Sigmoid colon (tissue), 4 donors: ENCODE results near the gene IL2RA.

ENCODE experiments used
- EP300 ChIP-seq, 4 donors: sonication (generic); formaldehyde crosslinking; IDR thresholded peaks; one replicate each; pipeline ENCODE4 v1.6.1; 2017; ENCODE audit warnings: antibody characterized with exemption in 4 of 4
- POLR2A ChIP-seq, 2 donors: fragments of 450-650 bp; IDR thresholded peaks; one replicate each; pipeline ENCODE4 v1.6.1; 2016; ENCODE audit warnings: antibody characterized with exemption in 2 of 2, mild to moderate bottlenecking in 2 of 2, moderate library complexity in 2 of 2
- POLR2AphosphoS5 ChIP-seq, 4 donors: sonication (generic); formaldehyde crosslinking; IDR thresholded peaks; one replicate each; pipeline ENCODE4 v1.6.1; 2017; ENCODE audit warnings: antibody characterized with exemption in 4 of 4
- TF ChIP-seq, protein P1 (sequence below), 4 experiments: fragments of 450-650 bp in 3 of 4; fragments of 200-600 bp in 1 of 4; IDR thresholded peaks; one replicate each; pipeline ENCODE4 v1.5.1; 2016 to 2019; ENCODE audit warnings: antibody characterized with exemption in 4 of 4, mild to moderate bottlenecking in 3 of 4, moderate library complexity in 2 of 4

GRCh38 chr10:6035931-6036575, 26.1 kb downstream of the IL2RA start:
- TF ChIP-seq, protein P1, sequence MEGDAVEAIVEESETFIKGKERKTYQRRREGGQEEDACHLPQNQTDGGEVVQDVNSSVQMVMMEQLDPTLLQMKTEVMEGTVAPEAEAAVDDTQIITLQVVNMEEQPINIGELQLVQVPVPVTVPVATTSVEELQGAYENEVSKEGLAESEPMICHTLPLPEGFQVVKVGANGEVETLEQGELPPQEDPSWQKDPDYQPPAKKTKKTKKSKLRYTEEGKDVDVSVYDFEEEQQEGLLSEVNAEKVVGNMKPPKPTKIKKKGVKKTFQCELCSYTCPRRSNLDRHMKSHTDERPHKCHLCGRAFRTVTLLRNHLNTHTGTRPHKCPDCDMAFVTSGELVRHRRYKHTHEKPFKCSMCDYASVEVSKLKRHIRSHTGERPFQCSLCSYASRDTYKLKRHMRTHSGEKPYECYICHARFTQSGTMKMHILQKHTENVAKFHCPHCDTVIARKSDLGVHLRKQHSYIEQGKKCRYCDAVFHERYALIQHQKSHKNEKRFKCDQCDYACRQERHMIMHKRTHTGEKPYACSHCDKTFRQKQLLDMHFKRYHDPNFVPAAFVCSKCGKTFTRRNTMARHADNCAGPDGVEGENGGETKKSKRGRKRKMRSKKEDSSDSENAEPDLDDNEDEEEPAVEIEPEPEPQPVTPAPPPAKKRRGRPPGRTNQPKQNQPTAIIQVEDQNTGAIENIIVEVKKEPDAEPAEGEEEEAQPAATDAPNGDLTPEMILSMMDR (IDR thresholded peaks at IDR 0.05): no peak
- TF ChIP-seq POLR2A (IDR thresholded peaks at IDR 0.05) (no peak), EP300 (IDR thresholded peaks at IDR 0.05) (no peak), POLR2AphosphoS5 (IDR thresholded peaks at IDR 0.05) (no peak)
